Pulmonary artery endothelial cell (primary cell): ENCODE measurements around the gene GPR135. TPM values are rescaled to one million over a fixed set of nuclear protein-coding genes. Genes with fewer than 3 reads are reported as not detected.

ENCODE experiments used
- DNase-seq: peaks from one replicate; pipeline ENCODE4 v3.0.0-alpha.2; 2011; ENCODE audit warnings: low read depth, low spot score
- total RNA-seq: library from RNA; depleted of rRNA; stranded (reverse); fragments of >200 nt; gene quantifications from 2 replicates; pipeline ENCODE4 v1.2.3, GENCODE V29; 2014

The GPR135 gene
- total RNA-seq, 1 donor from 2014 or later: 0.66 TPM

- DNase-seq: no peak
Observed at GRCh38 chr14:59424341-59425071, 40.7 kb downstream of the GPR135 start.

- no peak for DNase-seq
Observed at GRCh38 chr14:59422069-59422881, 42.9 kb downstream of the GPR135 start.

DNA sequence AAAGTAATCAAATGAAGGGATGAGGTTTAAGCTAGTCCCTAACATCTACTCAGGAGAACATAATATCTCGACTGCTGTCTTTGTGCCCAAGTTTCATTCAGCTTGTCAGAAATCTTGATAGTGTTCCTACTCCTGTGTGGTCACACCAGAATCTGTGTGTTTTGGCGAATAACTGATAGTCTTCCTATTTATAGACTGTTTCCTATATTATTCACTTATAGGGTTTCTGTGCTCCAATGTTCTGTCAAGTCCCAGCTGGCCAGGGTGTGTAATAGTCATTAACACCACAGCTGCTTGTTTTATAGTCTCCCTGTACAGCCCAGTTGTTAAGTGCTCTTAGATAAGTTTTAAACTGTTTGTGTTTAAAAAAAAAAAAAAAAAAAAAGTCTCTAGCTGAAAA, 45.9 kb downstream of the GPR135 start:
- no peak for DNase-seq

- DNase-seq: no peak
Observed at GRCh38 chr14:59417311-59417710, 47.9 kb downstream of the GPR135 start.

DNA sequence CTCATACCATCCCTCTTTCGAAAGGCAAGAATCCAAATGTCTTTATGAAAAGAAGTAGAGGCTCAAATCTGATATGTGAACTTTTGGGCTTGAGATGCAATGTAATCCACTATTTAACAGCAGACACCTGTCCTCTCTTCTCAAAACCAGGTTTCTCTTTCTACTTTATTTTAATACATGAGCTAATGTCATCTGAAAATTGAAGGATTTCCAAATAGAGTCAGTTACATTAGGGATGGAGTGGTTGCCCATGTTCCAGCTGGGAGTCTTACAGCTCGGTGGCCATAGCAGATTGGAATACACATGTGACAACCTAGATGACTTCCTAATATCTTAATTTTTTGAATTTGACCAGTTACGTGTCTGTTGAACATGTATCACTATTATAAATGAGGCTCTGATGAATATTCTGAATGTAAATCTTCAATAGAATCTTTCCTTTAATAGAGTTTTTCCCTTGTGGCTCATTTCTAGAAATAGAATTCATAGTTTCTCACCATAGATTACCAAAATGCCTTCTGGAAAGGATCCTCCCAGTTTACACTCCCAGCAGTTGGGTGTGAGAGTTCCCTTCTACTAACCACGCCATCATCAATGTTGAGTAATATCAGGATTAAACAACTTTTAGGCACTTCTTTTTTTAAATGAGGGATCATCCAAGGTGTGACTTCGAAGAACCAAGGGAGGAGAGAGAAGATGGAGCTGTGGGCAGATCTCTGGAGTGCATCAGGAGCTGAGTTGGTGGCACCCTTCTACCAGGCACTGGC, 49.2 kb downstream of the GPR135 start:
- DNase-seq: no peak

Other genes with a start within 250 kb of the GPR135 start
- gene L3HYPDH, start 19.0 kb upstream of the GPR135 start, total RNA-seq: 35.5 and 44.6 TPM in 2 replicates
- 57.6 and 59.3 TPM in 2 replicates for gene JKAMP, start 19.1 kb upstream of the GPR135 start, total RNA-seq
- not detected in 2 replicates for gene CCDC175, start 111.4 kb upstream of the GPR135 start, total RNA-seq